Gastrocnemius medialis (tissue), 4 donors: ENCODE data around the gene VEZT.
"Not testable (repeated sequence)": the region's sequence is repeated elsewhere in the genome, so short reads cannot be mapped to it uniquely, and the experiment has no call there.

Experiments used
- POLR2A ChIP-seq, 2 donors: fragments of 450-650 bp; IDR thresholded peaks; one replicate each; pipeline ENCODE4 v1.6.1; 2017; ENCODE audit warnings: antibody characterized with exemption in 2 of 2, mild to moderate bottlenecking in 2 of 2, moderate library complexity in 2 of 2
- TF ChIP-seq, protein P1 (sequence below), 5 experiments: fragments of 450-650 bp in 3 of 5; fragments of 200-600 bp in 2 of 5; sonication (generic) in 2 of 5; IDR thresholded peaks in 4 of 5; conservative IDR thresholded peaks in 1 of 5; 1 replicate in 4 of 5; 2 replicates in 1 of 5; pipeline ENCODE4 v1.5.1; 2016 to 2019; ENCODE audit warnings: antibody characterized with exemption in 5 of 5, mild to moderate bottlenecking in 3 of 5, moderate library complexity in 3 of 5

DNA sequence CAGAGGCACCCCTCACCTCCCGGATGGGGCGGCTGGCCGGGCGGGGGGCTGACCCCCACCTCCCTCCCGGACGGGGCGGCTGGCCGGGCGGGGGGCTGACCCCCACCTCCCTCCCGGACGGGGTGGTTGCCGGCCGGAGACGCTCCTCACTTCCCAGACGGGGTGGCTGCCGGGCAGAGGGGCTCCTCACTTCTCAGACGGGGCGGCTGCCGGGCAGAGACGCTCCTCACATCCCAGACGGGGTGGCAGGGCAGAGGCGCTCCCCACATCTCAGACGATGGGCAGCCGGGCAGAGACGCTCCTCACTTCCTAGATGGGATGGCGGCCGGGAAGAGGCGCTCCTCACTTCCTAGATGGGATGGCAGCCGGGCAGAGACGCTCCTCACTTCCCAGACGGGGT, 18.0 kb downstream of the VEZT start:
- TF ChIP-seq POLR2A (IDR thresholded peaks at IDR 0.05) = not testable (repeated sequence)
- TF ChIP-seq, protein P1, sequence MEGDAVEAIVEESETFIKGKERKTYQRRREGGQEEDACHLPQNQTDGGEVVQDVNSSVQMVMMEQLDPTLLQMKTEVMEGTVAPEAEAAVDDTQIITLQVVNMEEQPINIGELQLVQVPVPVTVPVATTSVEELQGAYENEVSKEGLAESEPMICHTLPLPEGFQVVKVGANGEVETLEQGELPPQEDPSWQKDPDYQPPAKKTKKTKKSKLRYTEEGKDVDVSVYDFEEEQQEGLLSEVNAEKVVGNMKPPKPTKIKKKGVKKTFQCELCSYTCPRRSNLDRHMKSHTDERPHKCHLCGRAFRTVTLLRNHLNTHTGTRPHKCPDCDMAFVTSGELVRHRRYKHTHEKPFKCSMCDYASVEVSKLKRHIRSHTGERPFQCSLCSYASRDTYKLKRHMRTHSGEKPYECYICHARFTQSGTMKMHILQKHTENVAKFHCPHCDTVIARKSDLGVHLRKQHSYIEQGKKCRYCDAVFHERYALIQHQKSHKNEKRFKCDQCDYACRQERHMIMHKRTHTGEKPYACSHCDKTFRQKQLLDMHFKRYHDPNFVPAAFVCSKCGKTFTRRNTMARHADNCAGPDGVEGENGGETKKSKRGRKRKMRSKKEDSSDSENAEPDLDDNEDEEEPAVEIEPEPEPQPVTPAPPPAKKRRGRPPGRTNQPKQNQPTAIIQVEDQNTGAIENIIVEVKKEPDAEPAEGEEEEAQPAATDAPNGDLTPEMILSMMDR (IDR thresholded peaks at IDR 0.05 in 4 of 5, conservative IDR thresholded peaks at IDR 0.05 in 1 of 5) = not testable (repeated sequence)
